ENCODE measurements around the gene PCP4L1.
A peak's percentile ranks its signal among the peaks of the same experiment; 100 is the strongest.
"Not testable (repeated sequence)": the region's sequence is repeated elsewhere in the genome, so short reads cannot be mapped to it uniquely, and the experiment has no call there.

Gene PCP4L1

DNA sequence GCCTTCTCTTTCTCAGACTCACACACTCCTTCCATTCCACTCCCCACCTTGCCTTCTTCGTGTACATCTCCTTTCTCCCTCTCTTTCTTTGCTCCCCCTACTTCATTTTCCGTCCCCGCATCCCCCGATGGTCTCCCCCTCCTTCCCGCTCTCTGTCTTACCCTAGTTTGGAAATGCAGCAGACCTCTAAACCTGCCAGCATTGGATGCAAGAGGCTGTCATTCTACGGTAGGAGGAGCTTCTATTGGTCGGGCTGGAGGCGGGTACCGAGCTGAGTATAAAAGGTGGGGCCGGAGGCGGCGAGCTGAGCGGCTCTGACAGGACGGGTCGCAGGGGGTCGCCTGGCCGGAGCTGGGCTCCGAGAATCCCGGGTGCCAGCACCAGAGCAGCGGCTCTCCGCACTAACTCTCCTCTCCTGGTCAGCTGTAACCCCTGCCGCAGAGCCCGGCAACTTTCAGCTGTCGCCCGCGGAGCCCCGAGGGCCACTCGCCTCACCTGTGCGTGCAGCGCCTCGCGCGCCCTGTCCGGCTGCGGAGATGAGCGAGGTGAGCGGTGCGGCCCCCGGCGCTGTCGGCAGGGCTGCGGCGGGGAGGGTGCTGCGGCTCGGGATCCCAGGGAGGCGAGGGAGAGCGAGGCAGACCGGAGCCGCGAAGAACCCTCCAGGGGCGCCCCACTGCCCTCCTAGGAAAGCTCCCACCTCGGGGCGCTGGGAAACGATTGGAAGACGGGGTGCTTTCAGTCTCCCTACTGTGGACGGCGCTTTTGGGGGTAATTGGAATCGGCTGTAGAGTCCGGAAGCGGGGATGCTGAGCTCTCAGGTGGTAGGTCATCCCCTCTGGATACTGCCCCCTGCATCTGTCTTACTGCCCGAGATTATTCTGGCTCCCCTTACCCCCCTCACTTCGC lies at the start of gene PCP4L1:
TSS of gene PCP4L1 (plus strand) at position 307 of the 906 bp plus-strand sequence. CDS start at position 537, 230 bp downstream.
- Mint-ChIP-seq H3K27me3 (peaks cover 58% of the 10 kb centered on the region), H3K36me3 (ENCODE audit: low read depth) (peaks cover 12% of the 10 kb centered on the region), H3K4me3 (peak within 1 kb of the TSS; percentile 42), H3K9me3 (peaks cover 12% of the 10 kb centered on the region), H3K27ac (no peak within 1 kb of the TSS), H3K4me1 (ENCODE audit: low read depth) (peaks cover 9% of the 10 kb centered on the region)
- DNase-seq = peak; percentile 60

GRCh38 chr1:161209790-161210409 lies 48.6 kb upstream of the PCP4L1 start:
- Mint-ChIP-seq H3K9me3 (no peaks in the 10 kb centered on the region), H3K4me1 (ENCODE audit: low read depth) (peaks cover 35% of the 10 kb centered on the region), H3K27me3 (no peaks in the 10 kb centered on the region), H3K4me3 (no peak overlapping the region), H3K36me3 (ENCODE audit: low read depth) (peaks cover 91% of the 10 kb centered on the region), H3K27ac (peak overlapping the region; percentile 88)
- peak; percentile 76 for DNase-seq

- no peak overlapping the region for H3K4me3 Mint-ChIP-seq
- no peaks in the 10 kb centered on the region for H3K27me3 Mint-ChIP-seq
- H3K36me3 Mint-ChIP-seq (ENCODE audit: low read depth) = peaks cover 60% of the 10 kb centered on the region
- H3K9me3 Mint-ChIP-seq = no peaks in the 10 kb centered on the region
- peaks cover 46% of the 10 kb centered on the region for H3K4me1 Mint-ChIP-seq (ENCODE audit: low read depth)
- H3K27ac Mint-ChIP-seq = no peak overlapping the region
- DNase-seq = no peak
These were observed 44.2 kb upstream of the PCP4L1 start for GRCh38 chr1:161214369-161214768.

GRCh38 chr1:161215076-161215475 lies 43.5 kb upstream of the PCP4L1 start, which contains the start of gene FCER1G:
Gene FCER1G (plus strand): TSS chr1:161215295. CDS start chr1:161215322, 27 bp downstream.
- DNase-seq = no peak
- Mint-ChIP-seq H3K4me1 (ENCODE audit: low read depth) (peaks cover 46% of the 10 kb centered on the region), H3K27ac (peak within 1 kb of the TSS; percentile 70), H3K27me3 (no peaks in the 10 kb centered on the region), H3K4me3 (peak within 1 kb of the TSS; percentile 13), H3K36me3 (ENCODE audit: low read depth) (peaks cover 53% of the 10 kb centered on the region), H3K9me3 (no peaks in the 10 kb centered on the region)

- no peak for DNase-seq
- H3K4me3 Mint-ChIP-seq = no peak overlapping the region
These were observed 41.4 kb upstream of the PCP4L1 start for GRCh38 chr1:161216945-161217712.

DNA sequence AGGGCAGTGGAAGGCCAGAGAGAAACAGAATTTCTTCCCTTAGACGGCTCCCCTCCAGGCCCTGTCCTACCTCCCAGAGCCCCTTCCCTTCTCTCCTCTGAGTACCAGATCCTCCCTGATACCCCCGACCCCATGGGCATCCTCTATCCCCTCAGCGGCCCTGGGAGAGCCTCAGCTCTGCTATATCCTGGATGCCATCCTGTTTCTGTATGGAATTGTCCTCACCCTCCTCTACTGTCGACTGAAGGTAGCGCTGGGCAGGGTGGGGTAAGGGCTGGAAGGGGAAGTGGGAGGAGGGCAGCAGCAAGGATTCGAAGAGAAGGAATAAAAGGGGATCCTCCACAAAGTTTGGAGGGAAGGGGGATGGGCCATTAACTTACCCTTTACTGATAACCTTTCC lies 40.7 kb upstream of the PCP4L1 start:
- no peak overlapping the region for H3K4me3 Mint-ChIP-seq
- DNase-seq = no peak
- H3K27ac Mint-ChIP-seq = peak overlapping the region; percentile 69
- H3K4me1 Mint-ChIP-seq (ENCODE audit: low read depth) = peaks cover 55% of the 10 kb centered on the region
- H3K9me3 Mint-ChIP-seq = no peaks in the 10 kb centered on the region
- peaks cover 25% of the 10 kb centered on the region for H3K36me3 Mint-ChIP-seq (ENCODE audit: low read depth)
- H3K27me3 Mint-ChIP-seq = no peaks in the 10 kb centered on the region

More at GRCh38 chr1:161216945-161217712, 41.4 kb upstream of the PCP4L1 start:
- Mint-ChIP-seq H3K27ac (peak overlapping the region; percentile 76), H3K36me3 (ENCODE audit: low read depth) (peaks cover 32% of the 10 kb centered on the region), H3K9me3 (no peaks in the 10 kb centered on the region), H3K4me1 (ENCODE audit: low read depth) (peaks cover 55% of the 10 kb centered on the region), H3K27me3 (no peaks in the 10 kb centered on the region)

DNA sequence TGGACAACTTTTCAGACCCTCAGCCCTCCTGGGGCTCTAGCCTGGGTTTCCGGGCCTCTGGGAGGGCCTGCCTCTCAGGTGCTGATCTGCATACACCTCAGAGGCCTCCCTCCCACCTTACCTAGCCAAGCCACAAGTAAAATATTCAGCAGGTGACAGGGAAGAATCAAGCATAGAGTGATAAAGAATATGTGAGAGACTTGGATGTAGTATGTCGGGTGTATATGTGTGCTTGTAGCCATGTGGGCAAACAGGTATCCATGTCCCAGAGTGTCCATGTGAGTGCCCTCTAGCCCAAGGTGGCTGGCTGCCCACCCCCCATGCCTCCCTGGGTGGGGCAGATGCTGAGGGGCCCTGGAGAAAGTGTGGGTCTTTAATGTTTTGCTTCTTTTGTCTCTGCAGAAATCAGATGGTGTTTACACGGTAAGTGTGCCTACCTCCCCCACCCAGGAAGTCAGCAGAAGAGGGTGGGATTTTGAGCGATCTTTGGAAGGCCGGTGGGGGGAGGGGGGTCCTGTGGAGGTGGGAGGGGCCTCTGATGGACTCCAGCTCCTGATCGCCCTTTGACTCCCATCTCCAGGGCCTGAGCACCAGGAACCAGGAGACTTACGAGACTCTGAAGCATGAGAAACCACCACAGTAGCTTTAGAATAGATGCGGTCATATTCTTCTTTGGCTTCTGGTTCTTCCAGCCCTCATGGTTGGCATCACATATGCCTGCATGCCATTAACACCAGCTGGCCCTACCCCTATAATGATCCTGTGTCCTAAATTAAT lies 40.1 kb upstream of the PCP4L1 start:
- peaks cover 55% of the 10 kb centered on the region for H3K4me1 Mint-ChIP-seq (ENCODE audit: low read depth)
- H3K36me3 Mint-ChIP-seq (ENCODE audit: low read depth) = peaks cover 18% of the 10 kb centered on the region
- H3K27ac Mint-ChIP-seq = peak overlapping the region; percentile 69
- no peaks in the 10 kb centered on the region for H3K9me3 Mint-ChIP-seq
- no peak for DNase-seq
- no peak overlapping the region for H3K4me3 Mint-ChIP-seq
- no peaks in the 10 kb centered on the region for H3K27me3 Mint-ChIP-seq

GRCh38 chr1:161219078-161219892 lies 39.3 kb upstream of the PCP4L1 start:
- peaks cover 55% of the 10 kb centered on the region for H3K4me1 Mint-ChIP-seq (ENCODE audit: low read depth)
- H3K27me3 Mint-ChIP-seq = no peaks in the 10 kb centered on the region
- no peak overlapping the region for H3K4me3 Mint-ChIP-seq
- peaks cover 11% of the 10 kb centered on the region for H3K36me3 Mint-ChIP-seq (ENCODE audit: low read depth)
- DNase-seq = no peak
- H3K27ac Mint-ChIP-seq = no peak overlapping the region
- H3K9me3 Mint-ChIP-seq = no peaks in the 10 kb centered on the region

DNA sequence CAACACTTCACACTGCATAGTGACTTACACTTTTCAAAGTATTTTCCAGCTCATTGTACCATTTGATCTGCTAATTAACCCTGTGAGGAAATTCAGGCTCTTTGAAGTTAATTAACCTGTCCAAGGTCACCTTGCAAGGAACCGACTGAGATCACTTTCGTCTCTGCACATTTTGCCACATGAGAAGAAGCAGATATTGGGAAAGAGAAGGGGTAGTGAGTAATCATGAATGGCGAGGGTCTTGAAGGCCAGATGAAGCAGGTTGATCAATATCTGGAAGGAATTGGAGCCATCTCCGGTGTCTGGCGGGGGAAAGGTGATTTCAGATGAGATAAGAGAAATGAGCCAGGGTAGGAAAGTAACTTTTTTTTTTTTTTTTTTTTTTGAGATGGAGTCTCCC lies 38.5 kb upstream of the PCP4L1 start:
- Mint-ChIP-seq H3K4me1 (ENCODE audit: low read depth) (peaks cover 52% of the 10 kb centered on the region), H3K36me3 (ENCODE audit: low read depth) (peaks cover 3% of the 10 kb centered on the region), H3K9me3 (no peaks in the 10 kb centered on the region), H3K4me3 (no peak overlapping the region), H3K27ac (no peak overlapping the region), H3K27me3 (no peaks in the 10 kb centered on the region)
- no peak for DNase-seq

GRCh38 chr1:161222175-161223019 lies 36.1 kb upstream of the PCP4L1 start:
- Mint-ChIP-seq H3K36me3 (ENCODE audit: low read depth) (peaks cover 12% of the 10 kb centered on the region), H3K27ac (no peak overlapping the region), H3K27me3 (no peaks in the 10 kb centered on the region), H3K4me1 (ENCODE audit: low read depth) (peaks cover 57% of the 10 kb centered on the region), H3K4me3 (no peak overlapping the region), H3K9me3 (no peaks in the 10 kb centered on the region)
- DNase-seq = no peak

DNA sequence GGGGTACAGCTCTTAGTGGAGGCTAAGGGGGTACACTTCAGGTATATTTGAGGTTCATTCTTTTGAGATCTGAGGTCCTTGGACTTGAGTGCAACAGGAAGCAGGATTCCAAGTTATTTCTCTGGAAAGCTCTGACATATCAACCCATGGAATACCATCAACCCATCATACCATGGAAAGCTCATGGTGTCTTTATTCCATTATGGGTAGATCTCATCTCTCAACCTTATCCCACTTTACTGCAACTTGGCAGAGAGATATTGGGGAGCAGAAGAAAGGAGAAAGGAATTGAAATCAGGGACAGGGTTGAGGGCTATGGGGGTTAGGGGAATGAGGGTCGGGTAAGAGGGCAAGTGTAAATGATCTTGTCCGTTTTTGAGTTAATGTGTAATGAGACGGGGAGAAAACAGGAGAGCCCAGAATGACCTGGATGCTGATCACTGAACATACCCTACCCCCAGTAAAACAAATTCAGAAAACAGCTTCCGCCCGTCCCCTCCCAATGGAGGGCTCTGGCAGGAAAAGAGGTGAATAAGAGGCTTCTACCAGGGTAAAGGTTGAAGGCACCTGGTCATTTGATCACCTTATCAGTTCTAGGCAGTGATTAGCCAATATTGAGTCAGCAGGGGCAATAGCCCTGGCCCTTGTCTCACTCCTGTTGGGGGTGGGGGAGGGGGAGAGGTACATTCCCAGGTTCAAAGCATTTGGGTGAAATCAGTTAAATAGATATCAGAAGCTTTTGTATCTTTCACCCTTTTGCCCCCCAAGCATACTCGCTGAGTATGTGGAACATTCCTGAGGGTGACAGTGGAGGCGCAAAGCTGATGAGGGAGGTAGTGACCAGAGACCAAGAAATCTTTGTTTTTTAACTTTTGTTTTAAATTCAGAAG lies 34.5 kb upstream of the PCP4L1 start:
- H3K9me3 Mint-ChIP-seq = no peaks in the 10 kb centered on the region
- peak overlapping the region; percentile 53 for H3K27ac Mint-ChIP-seq
- no peak for DNase-seq
- peaks cover 28% of the 10 kb centered on the region for H3K36me3 Mint-ChIP-seq (ENCODE audit: low read depth)
- no peak overlapping the region for H3K4me3 Mint-ChIP-seq
- no peaks in the 10 kb centered on the region for H3K27me3 Mint-ChIP-seq
- H3K4me1 Mint-ChIP-seq (ENCODE audit: low read depth) = peaks cover 50% of the 10 kb centered on the region

GRCh38 chr1:161224695-161225087 lies 33.9 kb upstream of the PCP4L1 start:
- peaks cover 35% of the 10 kb centered on the region for H3K36me3 Mint-ChIP-seq (ENCODE audit: low read depth)
- DNase-seq = peak; percentile 20
- not testable (repeated sequence) for H3K27me3 Mint-ChIP-seq, H3K9me3 Mint-ChIP-seq, H3K4me3 Mint-ChIP-seq
- H3K27ac Mint-ChIP-seq = peak overlapping the region; percentile 99
- H3K4me1 Mint-ChIP-seq (ENCODE audit: low read depth) = peaks cover 44% of the 10 kb centered on the region
